HG03060 (cell line): ENCODE results near the gene TRPT1.
"Not testable (repeated sequence)": the region's sequence is repeated elsewhere in the genome, so short reads cannot be mapped to it uniquely, and the experiment has no call there.

Experiments
- ATAC-seq: cut with Tn5 transposase; IDR thresholded peaks from one replicate; pipeline ENCODE4 v1.9.1; 2021; ENCODE audit warnings: low read depth, moderate number of reproducible peaks; ENCODE audit not compliant: unreplicated experiment

Gene TRPT1

GRCh38 chr11:64258946-64259532 lies 33.1 kb upstream of the TRPT1 start:
- no peak for ATAC-seq

- no peak for ATAC-seq
Measured at GRCh38 chr11:64258356-64258755, 32.4 kb upstream of the TRPT1 start.

- ATAC-seq = no peak
Measured at GRCh38 chr11:64256300-64256699, 30.3 kb upstream of the TRPT1 start.

GRCh38 chr11:64255135-64256128 lies 29.4 kb upstream of the TRPT1 start:
- ATAC-seq = no peak

- no peak for ATAC-seq
Measured at GRCh38 chr11:64254326-64254725, 28.3 kb upstream of the TRPT1 start.

- no peak for ATAC-seq
Measured at GRCh38 chr11:64253481-64253880, 27.5 kb upstream of the TRPT1 start.

GRCh38 chr11:64253043-64253442 lies 27.1 kb upstream of the TRPT1 start:
- no peak for ATAC-seq

GRCh38 chr11:64252003-64252872 lies 26.3 kb upstream of the TRPT1 start:
- no peak for ATAC-seq

GRCh38 chr11:64251753-64252002 lies 25.7 kb upstream of the TRPT1 start:
- no peak for ATAC-seq

- ATAC-seq = no peak
Measured at GRCh38 chr11:64251016-64251752, 25.2 kb upstream of the TRPT1 start, which contains the start of gene PLCB3. TSS of gene PLCB3 (plus strand) at chr11:64251530. CDS start at chr11:64251650, 120 bp downstream.

GRCh38 chr11:64250415-64251015 lies 24.5 kb upstream of the TRPT1 start:
- no peak for ATAC-seq

- ATAC-seq = no peak
Measured at GRCh38 chr11:64249563-64250414, 23.8 kb upstream of the TRPT1 start.

GRCh38 chr11:64249038-64249437 lies 23.1 kb upstream of the TRPT1 start:
- ATAC-seq = no peak

GRCh38 chr11:64248578-64248977 lies 22.6 kb upstream of the TRPT1 start:
- ATAC-seq = no peak

GRCh38 chr11:64247729-64248531 lies 21.9 kb upstream of the TRPT1 start:
- ATAC-seq = no peak

GRCh38 chr11:64246871-64247728 lies 21.1 kb upstream of the TRPT1 start, which contains the start of gene PPP1R14B:
TSS of gene PPP1R14B (minus strand) at chr11:64246943. CDS start at chr11:64246673, 270 bp downstream.
- ATAC-seq = no peak

GRCh38 chr11:64246621-64246870 lies 20.6 kb upstream of the TRPT1 start:
- ATAC-seq = not testable (repeated sequence)
